Thyroid gland (tissue), 4 donors: Measurements from ENCODE around the gene LRRC4. TPM values are rescaled to one million over a fixed set of nuclear protein-coding genes. Genes with fewer than 3 reads are reported as not detected.

ENCODE experiments used
- DNase-seq, 2 donors: peaks; one replicate each; pipeline ENCODE4 v3.0.0-alpha.2; 2019
- H3K27ac ChIP-seq, 3 donors: fragments of 200-600 bp; sonication (generic); 1 replicate in 2 of 3; 2 replicates in 1 of 3; pipeline ENCODE4 v1.5.1; 2016 to 2019; ENCODE audit warnings: mild to moderate bottlenecking in 1 of 3, moderate library complexity in 1 of 3
- H3K27me3 ChIP-seq: fragments of 200-600 bp; sonication (generic); one replicate; pipeline ENCODE4 v1.5.1; 2019
- H3K36me3 ChIP-seq, 2 donors: fragments of 200-600 bp; sonication (generic); one replicate each; pipeline ENCODE4 v1.5.1; 2016 to 2019
- H3K4me1 ChIP-seq, 2 donors: fragments of 200-600 bp; sonication (generic); one replicate each; pipeline ENCODE4 v1.5.1; 2017 to 2019
- H3K4me3 ChIP-seq, 3 donors: fragments of 200-600 bp; sonication (generic); replicated peaks in 1 of 3; 1 replicate in 2 of 3; 2 replicates in 1 of 3; pipeline ENCODE4 v1.5.1; 2016; ENCODE audit warnings: mild to moderate bottlenecking in 1 of 3
- H3K9me3 ChIP-seq: fragments of 200-600 bp; sonication (generic); one replicate; pipeline ENCODE4 v1.5.1; 2017
- CTCF ChIP-seq, 6 experiments: fragments of 200-600 bp in 3 of 6; fragments of 450-650 bp in 3 of 6; sonication (generic) in 3 of 6; IDR thresholded peaks; one replicate each; pipeline ENCODE4 v1.5.1; 2016 to 2019; ENCODE audit warnings: antibody characterized with exemption in 6 of 6, mild to moderate bottlenecking in 2 of 6, inconsistent platforms in 1 of 6, moderate library complexity in 1 of 6
- POLR2A ChIP-seq, 2 donors: fragments of 450-650 bp; IDR thresholded peaks; one replicate each; pipeline ENCODE4 v1.6.1; 2017; ENCODE audit warnings: antibody characterized with exemption in 2 of 2, mild to moderate bottlenecking in 2 of 2, moderate library complexity in 1 of 2
- WGBS, 2 donors: methylation state at CpG; one replicate each; pipeline ENCODE4 v1.1.5; 2017; 5-methylcytosine and 5-hydroxymethylcytosine counted together
- intact Hi-C: fragments of 100-400 bp; cut with DNase I; formaldehyde crosslinking; loops from one replicate; pipeline ENCODE4 v1.15.1; 2023
- total RNA-seq, 4 donors: library from RNA; depleted of rRNA; stranded (reverse); fragments of >200 nt; gene quantifications; one replicate each; pipeline ENCODE4 v1.2.3, GENCODE V29; 2016

LRRC4 gene
- total RNA-seq, 4 donors from 2014 or later: 0.39 to 3.7 (median 0.95) TPM

- peak; percentile 36 to 55 for DNase-seq
- Histone ChIP-seq H3K4me3 (no peak overlapping the region), H3K27ac (no peak overlapping the region), H3K9me3 (no peaks in the 10 kb centered on the region), H3K27me3 (no peaks in the 10 kb centered on the region), H3K36me3 (no peaks in the 10 kb centered on the region), H3K4me1 (peaks cover 7 to 18% of the 10 kb centered on the region in 2 donors)
- TF ChIP-seq CTCF (IDR thresholded peaks at IDR 0.05) (no peak), POLR2A (IDR thresholded peaks at IDR 0.05) (no peak)
- WGBS, 2 donors: 65 to 68% methylated on average over 8 of the region's 8 CpGs
- intact Hi-C loops: no loop called here
Observed at GRCh38 chr7:128017862-128018845, 13.1 kb downstream of the LRRC4 start.

- Histone ChIP-seq H3K4me1 (peaks cover 7 to 18% of the 10 kb centered on the region in 2 donors), H3K36me3 (no peaks in the 10 kb centered on the region), H3K4me3 (no peak overlapping the region), H3K27ac (no peak overlapping the region), H3K9me3 (no peaks in the 10 kb centered on the region), H3K27me3 (no peaks in the 10 kb centered on the region)
- peak; percentile 17 to 21 for DNase-seq
- TF ChIP-seq CTCF (IDR thresholded peaks at IDR 0.05): no peak
- TF ChIP-seq POLR2A (IDR thresholded peaks at IDR 0.05): no peak
- 76 to 83% methylated on average over 6 of the region's 6 CpGs for WGBS, 2 donors
- intact Hi-C loops: no loop called here
Observed at GRCh38 chr7:128017460-128017859, 13.8 kb downstream of the LRRC4 start.

- TF ChIP-seq POLR2A (IDR thresholded peaks at IDR 0.05) (no peak), CTCF (IDR thresholded peaks at IDR 0.05) (no peak)
- intact Hi-C loops: no loop called here
- no peak overlapping the region for H3K27ac ChIP-seq
- H3K36me3 ChIP-seq: no peaks in the 10 kb centered on the region
- no peaks in the 10 kb centered on the region for H3K27me3 ChIP-seq
- DNase-seq: no peak
- H3K4me1 ChIP-seq: peaks cover 7 to 18% of the 10 kb centered on the region in 2 donors
- no peak overlapping the region for H3K4me3 ChIP-seq
- H3K9me3 ChIP-seq: no peaks in the 10 kb centered on the region
- 90 to 96% methylated on average over 4 of the region's 4 CpGs for WGBS, 2 donors
Observed at GRCh38 chr7:128014811-128015210, 16.4 kb downstream of the LRRC4 start.

- Histone ChIP-seq H3K9me3 (no peaks in the 10 kb centered on the region), H3K4me1 (peaks cover 0 to 5% of the 10 kb centered on the region in 2 donors), H3K27me3 (no peaks in the 10 kb centered on the region), H3K27ac (no peak overlapping the region), H3K36me3 (no peaks in the 10 kb centered on the region), H3K4me3 (no peak overlapping the region)
- no peak for DNase-seq
- intact Hi-C loops: no loop called here
- WGBS, 2 donors: 81 to 93% methylated on average over 2 of the region's 2 CpGs
- TF ChIP-seq POLR2A (IDR thresholded peaks at IDR 0.05) (no peak), CTCF (IDR thresholded peaks at IDR 0.05) (no peak)
Observed at GRCh38 chr7:128011131-128011661, 20.0 kb downstream of the LRRC4 start.
